ENCODE measurements around the gene ADCY2.

Gene ADCY2

GRCh38 chr5:7539571-7539970 lies 143.6 kb downstream of the ADCY2 start:
- no peaks in the 10 kb centered on the region for H3K9me3 ChIP-seq (ENCODE audit: control insufficient read depth, low read length)
- no peaks in the 10 kb centered on the region for H3K36me3 ChIP-seq (ENCODE audit: control insufficient read depth, insufficient read depth, low read length)

GRCh38 chr5:7540736-7541485 lies 145.0 kb downstream of the ADCY2 start:
- Histone ChIP-seq H3K4me1 (ENCODE audit: control insufficient read depth, insufficient read depth, low read length, poor library complexity, severe bottlenecking) (no peaks in the 10 kb centered on the region), H3K36me3 (ENCODE audit: control insufficient read depth, insufficient read depth, low read length) (no peaks in the 10 kb centered on the region), H3K4me3 (ENCODE audit: extremely low read depth, insufficient read depth, low read length, poor library complexity, severe bottlenecking) (no peak overlapping the region), H3K9me3 (ENCODE audit: control insufficient read depth, low read length) (no peaks in the 10 kb centered on the region), H3K27ac (ENCODE audit: low read depth, low read length, severe bottlenecking) (no peak overlapping the region)
- WGBS, 2 experiments (ENCODE audit: insufficient coverage in 2 of 2): 63 to 82% methylated on average over 8 to 9 of the region's 9 CpGs

More at GRCh38 chr5:7539571-7539970, 143.6 kb downstream of the ADCY2 start:
- Histone ChIP-seq H3K4me1 (ENCODE audit: control insufficient read depth, insufficient read depth, low read length, poor library complexity, severe bottlenecking) (no peaks in the 10 kb centered on the region), H3K27ac (ENCODE audit: low read depth, low read length, severe bottlenecking) (no peak overlapping the region), H3K4me3 (ENCODE audit: extremely low read depth, insufficient read depth, low read length, poor library complexity, severe bottlenecking) (no peak overlapping the region)
- whole genome bisulfite sequencing, 2 experiments (ENCODE audit: insufficient coverage in 2 of 2): 76 to 87% methylated on average over 3 to 4 of the region's 5 CpGs

GRCh38 chr5:7541898-7542297 lies 146.0 kb downstream of the ADCY2 start:
- WGBS, 2 experiments (ENCODE audit: insufficient coverage in 2 of 2): no CpG with 5 or more reads among the region's 2 CpGs
- Histone ChIP-seq H3K27ac (ENCODE audit: low read depth, low read length, severe bottlenecking) (no peak overlapping the region), H3K4me1 (ENCODE audit: control insufficient read depth, insufficient read depth, low read length, poor library complexity, severe bottlenecking) (no peaks in the 10 kb centered on the region), H3K9me3 (ENCODE audit: control insufficient read depth, low read length) (no peaks in the 10 kb centered on the region), H3K4me3 (ENCODE audit: extremely low read depth, insufficient read depth, low read length, poor library complexity, severe bottlenecking) (no peak overlapping the region), H3K36me3 (ENCODE audit: control insufficient read depth, insufficient read depth, low read length) (no peaks in the 10 kb centered on the region)

GRCh38 chr5:7546555-7546954 lies 150.6 kb downstream of the ADCY2 start:
- no peak overlapping the region for H3K4me3 ChIP-seq (ENCODE audit: extremely low read depth, insufficient read depth, low read length, poor library complexity, severe bottlenecking)

GRCh38 chr5:7548596-7548995 lies 152.7 kb downstream of the ADCY2 start:
- H3K9me3 ChIP-seq (ENCODE audit: control insufficient read depth, low read length): no peaks in the 10 kb centered on the region
- H3K4me1 ChIP-seq (ENCODE audit: control insufficient read depth, insufficient read depth, low read length, poor library complexity, severe bottlenecking): no peaks in the 10 kb centered on the region
- no peaks in the 10 kb centered on the region for H3K36me3 ChIP-seq (ENCODE audit: control insufficient read depth, insufficient read depth, low read length)
- no peak overlapping the region for H3K4me3 ChIP-seq (ENCODE audit: extremely low read depth, insufficient read depth, low read length, poor library complexity, severe bottlenecking)
- no peak overlapping the region for H3K27ac ChIP-seq (ENCODE audit: low read depth, low read length, severe bottlenecking)
- 91 to 100% methylated on average over 1 to 2 of the region's 2 CpGs for WGBS, 2 experiments (ENCODE audit: insufficient coverage in 2 of 2)

More at GRCh38 chr5:7546555-7546954, 150.6 kb downstream of the ADCY2 start:
- Histone ChIP-seq H3K27ac (ENCODE audit: low read depth, low read length, severe bottlenecking) (no peak overlapping the region), H3K36me3 (ENCODE audit: control insufficient read depth, insufficient read depth, low read length) (no peaks in the 10 kb centered on the region), H3K9me3 (ENCODE audit: control insufficient read depth, low read length) (no peaks in the 10 kb centered on the region), H3K4me1 (ENCODE audit: control insufficient read depth, insufficient read depth, low read length, poor library complexity, severe bottlenecking) (no peaks in the 10 kb centered on the region)
- WGBS, 2 experiments (ENCODE audit: insufficient coverage in 2 of 2): 88 to 99% methylated on average over 5 to 6 of the region's 6 CpGs

- no peak overlapping the region for H3K4me3 ChIP-seq (ENCODE audit: extremely low read depth, insufficient read depth, low read length, poor library complexity, severe bottlenecking)
- H3K9me3 ChIP-seq (ENCODE audit: control insufficient read depth, low read length): no peaks in the 10 kb centered on the region
- H3K4me1 ChIP-seq (ENCODE audit: control insufficient read depth, insufficient read depth, low read length, poor library complexity, severe bottlenecking): no peaks in the 10 kb centered on the region
- WGBS, 2 experiments (ENCODE audit: insufficient coverage in 2 of 2): 89% methylated on average over 2 of the region's 2 CpGs; no CpG with 5 or more reads in 1 of the 2 experiments
- no peaks in the 10 kb centered on the region for H3K36me3 ChIP-seq (ENCODE audit: control insufficient read depth, insufficient read depth, low read length)
- H3K27ac ChIP-seq (ENCODE audit: low read depth, low read length, severe bottlenecking): no peak overlapping the region
Measured at GRCh38 chr5:7565559-7565958, 169.6 kb downstream of the ADCY2 start.

GRCh38 chr5:7576023-7576715 lies 180.2 kb downstream of the ADCY2 start:
- Histone ChIP-seq H3K36me3 (ENCODE audit: control insufficient read depth, insufficient read depth, low read length) (peaks cover under 1% of the 10 kb centered on the region), H3K4me3 (ENCODE audit: extremely low read depth, insufficient read depth, low read length, poor library complexity, severe bottlenecking) (no peak overlapping the region), H3K4me1 (ENCODE audit: control insufficient read depth, insufficient read depth, low read length, poor library complexity, severe bottlenecking) (peaks cover 2% of the 10 kb centered on the region), H3K27ac (ENCODE audit: low read depth, low read length, severe bottlenecking) (no peak overlapping the region), H3K9me3 (ENCODE audit: control insufficient read depth, low read length) (no peaks in the 10 kb centered on the region)
- 90% methylated on average over 4 of the region's 7 CpGs; no CpG with 5 or more reads in 1 of the 2 experiments for WGBS, 2 experiments (ENCODE audit: insufficient coverage in 2 of 2)

- Histone ChIP-seq H3K36me3 (ENCODE audit: control insufficient read depth, insufficient read depth, low read length) (no peaks in the 10 kb centered on the region), H3K4me1 (ENCODE audit: control insufficient read depth, insufficient read depth, low read length, poor library complexity, severe bottlenecking) (peaks cover 2% of the 10 kb centered on the region), H3K9me3 (ENCODE audit: control insufficient read depth, low read length) (no peaks in the 10 kb centered on the region), H3K27ac (ENCODE audit: low read depth, low read length, severe bottlenecking) (no peak overlapping the region), H3K4me3 (ENCODE audit: extremely low read depth, insufficient read depth, low read length, poor library complexity, severe bottlenecking) (no peak overlapping the region)
- no CpG with 5 or more reads among the region's 2 CpGs for WGBS, 2 experiments (ENCODE audit: insufficient coverage in 2 of 2)
Measured at GRCh38 chr5:7577381-7577780, 181.4 kb downstream of the ADCY2 start.

GRCh38 chr5:7578071-7578470 lies 182.1 kb downstream of the ADCY2 start:
- Histone ChIP-seq H3K4me1 (ENCODE audit: control insufficient read depth, insufficient read depth, low read length, poor library complexity, severe bottlenecking) (peaks cover 2% of the 10 kb centered on the region), H3K9me3 (ENCODE audit: control insufficient read depth, low read length) (no peaks in the 10 kb centered on the region), H3K27ac (ENCODE audit: low read depth, low read length, severe bottlenecking) (no peak overlapping the region), H3K4me3 (ENCODE audit: extremely low read depth, insufficient read depth, low read length, poor library complexity, severe bottlenecking) (no peak overlapping the region), H3K36me3 (ENCODE audit: control insufficient read depth, insufficient read depth, low read length) (no peaks in the 10 kb centered on the region)
- WGBS, 2 experiments (ENCODE audit: insufficient coverage in 2 of 2): no CpG with 5 or more reads among the region's 1 CpG

- no peak overlapping the region for H3K4me3 ChIP-seq (ENCODE audit: extremely low read depth, insufficient read depth, low read length, poor library complexity, severe bottlenecking)
- H3K4me1 ChIP-seq (ENCODE audit: control insufficient read depth, insufficient read depth, low read length, poor library complexity, severe bottlenecking): no peaks in the 10 kb centered on the region
- no peaks in the 10 kb centered on the region for H3K9me3 ChIP-seq (ENCODE audit: control insufficient read depth, low read length)
- no CpG with 5 or more reads among the region's 2 CpGs for WGBS, 2 experiments (ENCODE audit: insufficient coverage in 2 of 2)
- H3K27ac ChIP-seq (ENCODE audit: low read depth, low read length, severe bottlenecking): no peak overlapping the region
- H3K36me3 ChIP-seq (ENCODE audit: control insufficient read depth, insufficient read depth, low read length): no peaks in the 10 kb centered on the region
Measured at GRCh38 chr5:7584749-7585148, 188.8 kb downstream of the ADCY2 start.

GRCh38 chr5:7585807-7586206 lies 189.9 kb downstream of the ADCY2 start:
- H3K4me3 ChIP-seq (ENCODE audit: extremely low read depth, insufficient read depth, low read length, poor library complexity, severe bottlenecking): no peak overlapping the region
- WGBS, 2 experiments (ENCODE audit: insufficient coverage in 2 of 2): no CpG with 5 or more reads among the region's 3 CpGs
- no peak overlapping the region for H3K27ac ChIP-seq (ENCODE audit: low read depth, low read length, severe bottlenecking)
- no peaks in the 10 kb centered on the region for H3K4me1 ChIP-seq (ENCODE audit: control insufficient read depth, insufficient read depth, low read length, poor library complexity, severe bottlenecking)
- H3K9me3 ChIP-seq (ENCODE audit: control insufficient read depth, low read length): no peaks in the 10 kb centered on the region
- no peaks in the 10 kb centered on the region for H3K36me3 ChIP-seq (ENCODE audit: control insufficient read depth, insufficient read depth, low read length)

Data from mesodermal cell (in vitro differentiated cells).